NCI-H2171 treated with DMSO at 0.1 percent for 48 hours (cell line): Measurements from ENCODE around the gene DLGAP4.
"Not testable (repeated sequence)": the region's sequence is repeated elsewhere in the genome, so short reads cannot be mapped to it uniquely, and the experiment has no call there.

Experiments used
- DNase-seq: peaks from one replicate; lab custom pipeline; 2025; lab: John Stamatoyannopoulos, UW

The DLGAP4 gene

GRCh38 chr20:36541227-36541767, 235.2 kb downstream of the DLGAP4 start, which contains the start of gene MYL9:
TSS of gene MYL9 (plus strand) at chr20:36541519. CDS start at chr20:36544885, 3,366 bp downstream.
- no peak for DNase-seq

DNA sequence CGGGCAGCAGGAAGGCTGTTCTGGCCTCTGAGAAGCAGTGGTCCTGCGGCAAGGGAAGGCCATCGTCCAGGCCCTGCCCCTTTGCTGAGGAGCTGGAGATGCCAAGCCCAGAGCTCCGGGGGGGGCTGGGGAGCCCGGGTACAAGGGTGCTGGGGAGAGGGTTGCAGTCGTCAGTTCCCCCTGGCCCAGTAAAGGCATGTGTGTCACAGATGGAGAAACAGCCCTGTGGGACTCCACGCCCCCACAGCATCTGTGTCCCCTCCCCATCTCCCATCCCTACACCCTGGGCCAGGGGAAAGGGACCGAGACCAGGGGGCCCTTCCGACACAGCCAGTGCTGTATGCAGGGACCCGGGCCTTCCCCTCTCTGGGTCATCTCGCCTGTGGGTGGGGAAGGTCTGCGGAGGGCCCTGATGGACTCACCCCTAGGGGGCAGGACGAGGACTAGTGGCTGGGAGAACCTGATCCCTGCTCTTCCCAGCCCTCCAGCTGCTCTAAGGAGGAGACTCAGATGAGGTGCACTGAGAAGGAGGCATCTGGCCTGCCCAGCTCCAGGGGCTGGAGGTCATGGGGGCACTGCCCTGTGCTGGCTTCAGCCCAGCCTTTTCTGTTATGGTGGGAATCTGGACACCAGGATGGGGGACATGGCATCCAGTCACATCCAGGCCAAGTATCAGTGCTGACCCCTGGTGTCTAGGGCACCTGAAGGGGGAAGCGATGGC, 235.8 kb downstream of the DLGAP4 start:
- DNase-seq = no peak

GRCh38 chr20:36542516-36543183, 236.5 kb downstream of the DLGAP4 start:
- no peak for DNase-seq

GRCh38 chr20:36543184-36544133, 237.3 kb downstream of the DLGAP4 start:
- DNase-seq = no peak

- DNase-seq = no peak
Measured at GRCh38 chr20:36544134-36545018, 238.2 kb downstream of the DLGAP4 start.

DNA sequence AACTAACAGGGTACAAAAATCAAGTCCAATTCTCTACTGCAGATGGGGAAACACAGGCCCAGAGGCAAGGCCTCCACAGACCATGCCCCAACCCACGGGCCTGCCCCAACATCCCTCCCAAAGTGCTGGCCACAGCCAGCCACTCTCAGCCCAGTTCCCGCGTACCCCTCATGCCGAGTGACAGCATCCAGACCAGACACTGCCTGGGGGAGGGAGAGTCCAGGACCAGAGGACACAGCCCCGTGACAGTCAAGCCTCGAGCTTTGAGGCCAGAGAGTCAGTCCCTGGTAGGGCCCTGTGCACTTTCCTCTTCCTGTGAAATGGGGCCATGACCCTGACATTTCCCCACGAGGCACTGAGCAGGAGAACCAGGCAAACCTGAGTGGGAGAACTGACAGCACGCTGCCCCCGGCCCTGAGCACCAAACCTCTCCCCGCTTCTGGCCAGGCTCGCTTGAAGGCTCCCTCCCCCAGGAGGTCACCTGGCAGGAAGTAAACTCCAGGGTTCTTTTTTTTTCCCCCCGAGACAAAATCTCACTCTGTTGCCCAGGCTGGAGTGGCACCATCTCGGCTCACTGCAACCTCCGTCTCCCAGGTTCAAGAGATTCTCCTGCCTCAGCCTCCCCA, 240.1 kb downstream of the DLGAP4 start:
- no peak for DNase-seq

DNA sequence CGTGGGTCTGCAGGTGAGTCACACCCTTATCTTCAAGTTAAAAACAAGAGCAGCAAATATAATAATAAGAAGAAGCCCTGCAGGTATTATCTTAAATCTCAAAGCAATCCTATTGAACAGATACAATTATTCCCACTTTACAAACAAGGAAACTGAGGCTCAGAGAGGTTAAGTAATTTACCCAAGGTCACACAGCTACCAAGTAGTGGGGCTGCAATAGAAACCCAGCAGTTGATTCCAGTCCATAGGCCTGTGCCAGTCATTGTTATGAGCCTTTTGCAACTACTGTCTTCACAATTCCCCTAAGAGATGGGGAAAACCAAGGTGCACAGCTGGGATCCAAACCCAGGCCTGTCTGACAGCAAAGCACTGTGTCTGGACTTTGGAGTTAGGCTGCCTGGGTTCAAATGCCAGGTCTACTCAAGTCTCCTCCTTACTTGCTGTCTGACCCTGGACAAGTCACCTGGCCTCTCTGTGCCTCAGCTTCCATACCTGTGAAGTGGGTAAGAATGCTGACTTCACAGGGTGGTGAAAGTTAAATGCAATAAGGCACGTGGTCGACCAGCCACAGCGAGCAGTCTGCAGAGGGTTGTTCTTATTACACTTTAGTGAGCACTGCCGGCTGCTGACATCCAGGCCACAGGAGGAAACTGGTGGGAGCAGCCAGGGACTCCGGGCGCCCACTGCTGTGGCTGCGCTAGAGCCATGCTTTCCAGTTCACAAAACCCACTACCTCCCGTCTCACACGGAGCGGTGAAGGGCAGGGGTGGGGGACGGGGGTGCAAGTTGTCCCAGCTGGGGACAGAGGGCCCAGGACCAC, 241.3 kb downstream of the DLGAP4 start:
- DNase-seq = no peak

GRCh38 chr20:36548006-36548315, 241.8 kb downstream of the DLGAP4 start:
- DNase-seq = no peak

DNA sequence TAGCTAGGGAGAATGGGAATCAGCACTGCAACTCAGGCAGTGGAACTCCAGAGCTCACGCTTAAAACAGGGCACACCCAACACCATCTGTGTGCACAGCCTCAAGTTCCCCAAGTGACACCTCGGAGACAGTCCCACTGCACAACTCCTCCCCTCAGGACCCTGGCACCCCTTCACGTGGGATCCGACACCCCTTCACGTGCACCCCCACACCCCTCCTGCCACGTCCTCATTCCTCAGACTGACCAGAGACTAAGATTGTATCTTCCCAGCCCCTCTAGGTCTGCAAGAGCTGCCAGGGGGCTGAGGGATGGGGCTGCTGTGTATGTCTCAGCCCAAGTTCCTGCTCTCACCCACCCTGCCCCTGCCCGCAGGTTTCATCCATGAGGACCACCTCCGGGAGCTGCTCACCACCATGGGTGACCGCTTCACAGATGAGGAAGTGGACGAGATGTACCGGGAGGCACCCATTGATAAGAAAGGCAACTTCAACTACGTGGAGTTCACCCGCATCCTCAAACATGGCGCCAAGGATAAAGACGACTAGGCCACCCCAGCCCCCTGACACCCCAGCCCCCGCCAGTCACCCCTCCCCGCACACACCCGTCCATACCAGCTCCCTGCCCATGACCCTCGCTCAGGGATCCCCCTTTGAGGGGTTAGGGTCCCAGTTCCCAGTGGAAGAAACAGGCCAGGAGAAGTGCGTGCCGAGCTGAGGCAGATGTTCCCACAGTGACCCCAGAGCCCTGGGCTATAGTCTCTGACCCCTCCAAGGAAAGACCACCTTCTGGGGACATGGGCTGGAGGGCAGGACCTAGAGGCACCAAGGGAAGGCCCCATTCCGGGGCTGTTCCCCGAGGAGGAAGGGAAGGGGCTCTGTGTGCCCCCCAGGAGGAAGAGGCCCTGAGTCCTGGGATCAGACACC, 242.8 kb downstream of the DLGAP4 start:
- DNase-seq = no peak

- DNase-seq = no peak
Measured at GRCh38 chr20:36549628-36549941, 243.4 kb downstream of the DLGAP4 start.

DNA sequence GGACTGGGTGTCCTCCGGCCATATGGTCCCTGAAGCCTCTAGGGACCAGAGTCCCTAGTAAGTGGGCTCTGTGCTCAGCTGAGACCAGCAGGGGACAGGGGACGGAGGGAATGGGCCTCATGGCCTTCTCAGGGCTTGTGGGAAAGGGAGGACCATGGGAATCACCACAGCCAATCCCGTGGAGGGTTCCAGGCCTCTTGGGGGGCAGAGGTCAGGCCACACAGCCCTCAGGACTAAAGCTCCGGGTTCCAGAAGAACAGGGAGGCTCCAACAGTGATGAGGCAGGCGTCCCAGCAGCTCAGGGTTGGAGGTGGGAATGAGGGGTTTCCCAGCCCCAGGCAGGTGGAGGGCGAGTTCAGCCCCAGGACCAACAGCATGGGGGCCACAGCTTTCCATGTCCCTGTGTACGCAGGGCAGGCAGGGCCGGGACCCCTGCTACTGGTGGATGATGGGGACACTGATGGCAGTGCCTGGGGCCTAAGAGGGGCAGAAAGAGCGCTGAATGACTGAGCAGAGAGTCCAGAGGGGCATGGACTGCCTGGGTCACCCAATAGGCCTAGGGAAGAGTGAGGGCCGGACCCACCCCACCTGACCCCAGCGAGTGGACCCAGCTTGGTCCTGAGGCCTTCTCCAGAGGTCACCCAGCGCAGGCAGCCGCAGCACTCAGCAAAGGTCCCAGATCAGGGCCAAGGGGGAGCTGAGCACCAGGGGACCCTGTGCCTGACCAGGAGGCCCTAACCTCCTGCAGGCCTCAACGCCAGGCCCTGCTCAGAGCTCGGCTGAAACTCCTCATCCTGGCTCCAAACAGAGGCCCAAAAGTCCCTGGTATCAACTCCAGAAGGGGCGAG, 244.0 kb downstream of the DLGAP4 start:
- no peak for DNase-seq

GRCh38 chr20:36550790-36551299, 244.7 kb downstream of the DLGAP4 start:
- DNase-seq = no peak

GRCh38 chr20:36555248-36555647, 249.1 kb downstream of the DLGAP4 start:
- DNase-seq = no peak

DNA sequence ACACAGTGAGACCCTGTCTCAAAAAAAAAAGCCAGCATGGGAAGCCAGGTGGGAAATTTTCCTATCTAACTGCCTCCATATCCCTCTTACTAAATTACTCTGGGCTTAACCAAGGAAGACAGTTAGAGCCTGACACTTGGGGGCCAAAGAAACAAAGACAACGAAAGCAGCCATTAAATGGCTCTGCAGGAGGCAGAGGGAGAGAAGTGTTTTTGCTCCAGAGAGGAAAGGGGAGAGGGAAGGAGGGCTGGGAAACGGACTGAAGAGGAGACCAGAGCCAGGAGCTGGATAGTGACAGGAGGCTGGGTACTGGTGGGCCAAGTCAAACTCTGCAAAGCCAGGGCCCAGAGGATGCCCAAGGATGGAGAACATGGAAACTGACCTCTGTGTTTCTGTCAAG, 256.6 kb downstream of the DLGAP4 start:
- DNase-seq = no peak

DNA sequence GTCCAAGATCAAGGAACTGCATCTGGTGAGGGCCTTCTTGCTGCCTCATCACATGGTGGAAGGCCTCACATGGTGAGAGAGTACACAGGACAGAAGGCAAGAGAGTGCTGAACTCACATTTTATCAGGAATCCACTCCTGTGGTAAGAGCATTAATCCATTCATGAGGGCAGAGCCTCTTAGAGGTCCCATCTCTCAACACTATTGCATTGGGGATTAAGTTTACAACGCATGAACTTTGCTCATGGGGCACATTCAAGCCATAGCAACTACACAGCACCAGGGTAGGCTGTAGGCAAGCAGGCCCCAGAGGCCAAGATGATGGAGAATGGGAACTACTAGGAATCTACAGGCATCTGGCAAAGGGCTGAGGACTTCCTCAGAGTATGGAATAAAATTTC, 257.2 kb downstream of the DLGAP4 start:
- no peak for DNase-seq

DNA sequence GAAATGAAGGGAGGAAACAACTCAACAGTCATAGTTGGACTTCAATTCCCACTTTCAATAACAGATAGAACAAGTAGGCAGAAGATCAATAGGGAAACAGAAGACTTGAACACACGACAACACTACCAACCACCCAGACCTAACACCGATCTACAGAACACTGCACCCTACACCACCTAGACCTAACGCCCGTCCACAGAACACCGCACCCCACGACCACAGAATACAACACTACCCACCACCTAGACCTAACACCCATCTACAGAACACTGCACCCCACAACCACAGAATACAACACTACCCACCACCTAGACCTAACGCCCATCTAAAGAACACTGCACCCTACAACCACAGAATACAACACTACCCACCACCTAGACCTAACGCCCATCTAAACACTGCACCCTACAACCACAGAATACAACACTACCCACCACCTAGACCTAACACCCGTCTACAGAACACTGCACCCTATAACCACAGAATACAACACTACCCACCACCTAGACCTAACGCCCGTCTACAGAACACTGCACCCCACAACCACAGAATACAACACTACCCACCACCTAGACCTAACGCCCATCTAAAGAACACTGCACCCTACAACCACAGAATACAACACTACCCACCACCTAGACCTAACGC, 258.1 kb downstream of the DLGAP4 start:
- not testable (repeated sequence) for DNase-seq

DNA sequence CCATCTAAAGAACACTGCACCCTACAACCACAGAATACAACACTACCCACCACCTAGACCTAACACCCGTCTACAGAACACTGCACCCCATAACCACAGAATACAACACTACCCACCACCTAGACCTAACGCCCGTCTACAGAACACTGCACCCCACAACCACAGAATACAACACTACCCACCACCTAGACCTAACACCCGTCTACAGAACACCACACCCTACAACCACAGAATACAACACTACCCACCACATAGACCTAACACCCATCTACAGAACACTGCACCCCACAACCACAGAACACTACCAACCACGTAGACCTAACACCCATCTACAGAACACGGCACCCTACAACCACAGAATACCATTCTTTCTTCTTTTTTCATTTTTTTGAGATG, 258.6 kb downstream of the DLGAP4 start:
- not testable (repeated sequence) for DNase-seq
